ENCODE results near the gene FAM241A. TPM values are rescaled to one million over a fixed set of nuclear protein-coding genes. Genes with fewer than 3 reads are reported as not detected.
A peak's percentile ranks its signal among the peaks of the same experiment; 100 is the strongest.

The FAM241A gene
- total RNA-seq, 1 donor from 2014 or later: 5.0 TPM

GRCh38 chr4:112144546-112145325 lies 518 bp upstream of the FAM241A start:
- H3K4me1 ChIP-seq: peaks cover 42% of the 10 kb centered on the region
- no peaks in the 10 kb centered on the region for H3K9me3 ChIP-seq
- H3K27ac ChIP-seq: peak overlapping the region; percentile 90
- DNase-seq (peak; percentile 46), ATAC-seq (no peak)
- TF ChIP-seq, protein P1, sequence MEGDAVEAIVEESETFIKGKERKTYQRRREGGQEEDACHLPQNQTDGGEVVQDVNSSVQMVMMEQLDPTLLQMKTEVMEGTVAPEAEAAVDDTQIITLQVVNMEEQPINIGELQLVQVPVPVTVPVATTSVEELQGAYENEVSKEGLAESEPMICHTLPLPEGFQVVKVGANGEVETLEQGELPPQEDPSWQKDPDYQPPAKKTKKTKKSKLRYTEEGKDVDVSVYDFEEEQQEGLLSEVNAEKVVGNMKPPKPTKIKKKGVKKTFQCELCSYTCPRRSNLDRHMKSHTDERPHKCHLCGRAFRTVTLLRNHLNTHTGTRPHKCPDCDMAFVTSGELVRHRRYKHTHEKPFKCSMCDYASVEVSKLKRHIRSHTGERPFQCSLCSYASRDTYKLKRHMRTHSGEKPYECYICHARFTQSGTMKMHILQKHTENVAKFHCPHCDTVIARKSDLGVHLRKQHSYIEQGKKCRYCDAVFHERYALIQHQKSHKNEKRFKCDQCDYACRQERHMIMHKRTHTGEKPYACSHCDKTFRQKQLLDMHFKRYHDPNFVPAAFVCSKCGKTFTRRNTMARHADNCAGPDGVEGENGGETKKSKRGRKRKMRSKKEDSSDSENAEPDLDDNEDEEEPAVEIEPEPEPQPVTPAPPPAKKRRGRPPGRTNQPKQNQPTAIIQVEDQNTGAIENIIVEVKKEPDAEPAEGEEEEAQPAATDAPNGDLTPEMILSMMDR (IDR thresholded peaks at IDR 0.05): no peak
- H3K27me3 ChIP-seq (ENCODE audit: low read depth): no peaks in the 10 kb centered on the region
- intact Hi-C loops (cut with DNase I): no loop called here
- H3K4me3 ChIP-seq: peak overlapping the region; percentile 84
- H3K36me3 ChIP-seq: no peaks in the 10 kb centered on the region

GRCh38 chr4:112145790-112146501 lies 692 bp downstream of the FAM241A start:
- TF ChIP-seq, protein P1 (IDR thresholded peaks at IDR 0.05): peak; percentile 41
- DNase-seq: peak; percentile 67
- Histone ChIP-seq H3K27me3 (ENCODE audit: low read depth) (no peaks in the 10 kb centered on the region), H3K36me3 (no peaks in the 10 kb centered on the region), H3K4me3 (peak overlapping the region; percentile 84), H3K27ac (peak overlapping the region; percentile 90), H3K4me1 (peaks cover 41% of the 10 kb centered on the region), H3K9me3 (no peaks in the 10 kb centered on the region)
- intact Hi-C loops (cut with DNase I): no loop called here
- peak; percentile 57 to 77 for ATAC-seq

GRCh38 chr4:112146502-112146813 lies 1.2 kb downstream of the FAM241A start:
- H3K4me1 ChIP-seq: peaks cover 36% of the 10 kb centered on the region

GRCh38 chr4:112147697-112148096 lies 2.4 kb downstream of the FAM241A start:
- Histone ChIP-seq H3K27ac (peak overlapping the region; percentile 26), H3K27me3 (ENCODE audit: low read depth) (no peaks in the 10 kb centered on the region), H3K36me3 (no peaks in the 10 kb centered on the region), H3K9me3 (no peaks in the 10 kb centered on the region), H3K4me1 (peaks cover 28% of the 10 kb centered on the region), H3K4me3 (peak overlapping the region; percentile 84)
- intact Hi-C loops (cut with DNase I): no loop called here
- TF ChIP-seq, protein P1 (IDR thresholded peaks at IDR 0.05): no peak
- ATAC-seq: no peak
- DNase-seq: no peak

More at GRCh38 chr4:112146502-112146813, 1.2 kb downstream of the FAM241A start:
- peak overlapping the region; percentile 84 for H3K4me3 ChIP-seq
- H3K9me3 ChIP-seq: no peaks in the 10 kb centered on the region
- DNase-seq (no peak), ATAC-seq (no peak)
- H3K36me3 ChIP-seq: no peaks in the 10 kb centered on the region
- intact Hi-C loops (cut with DNase I): no loop called here
- TF ChIP-seq, protein P1 (IDR thresholded peaks at IDR 0.05): no peak
- peak overlapping the region; percentile 90 for H3K27ac ChIP-seq
- no peaks in the 10 kb centered on the region for H3K27me3 ChIP-seq (ENCODE audit: low read depth)

- H3K36me3 ChIP-seq: no peaks in the 10 kb centered on the region
- ATAC-seq: no peak
- no peaks in the 10 kb centered on the region for H3K9me3 ChIP-seq
- H3K27me3 ChIP-seq (ENCODE audit: low read depth): no peaks in the 10 kb centered on the region
- DNase-seq: no peak
- no peak overlapping the region for H3K27ac ChIP-seq
- TF ChIP-seq, protein P1 (IDR thresholded peaks at IDR 0.05): no peak
- intact Hi-C loops (cut with DNase I): no loop called here
- no peak overlapping the region for H3K4me3 ChIP-seq
- H3K4me1 ChIP-seq: peaks cover 41% of the 10 kb centered on the region
Observed at GRCh38 chr4:112150920-112151319, 5.7 kb downstream of the FAM241A start.
